ENCODE data around the gene MORN3. TPM values are rescaled to one million over a fixed set of nuclear protein-coding genes. Genes with fewer than 3 reads are reported as not detected.

The MORN3 gene, protein sequence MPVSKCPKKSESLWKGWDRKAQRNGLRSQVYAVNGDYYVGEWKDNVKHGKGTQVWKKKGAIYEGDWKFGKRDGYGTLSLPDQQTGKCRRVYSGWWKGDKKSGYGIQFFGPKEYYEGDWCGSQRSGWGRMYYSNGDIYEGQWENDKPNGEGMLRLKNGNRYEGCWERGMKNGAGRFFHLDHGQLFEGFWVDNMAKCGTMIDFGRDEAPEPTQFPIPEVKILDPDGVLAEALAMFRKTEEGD
- polyA plus RNA-seq (2011; rRNA removed) (0.17 and 0.47 TPM in 2 replicates), polyA plus RNA-seq (2017; fragmentation: RNase III; extraction: RNeasy Plus Mini Kit Qiagen cat#74134 plus additional on column Dnase treatment) (0.17 to 0.28 TPM (median 0.26 TPM) in 3 replicates), polyA minus RNA-seq (2011; rRNA and poly(A)+ RNA removed) (0.05 and 0.12 TPM in 2 replicates)
- polyA plus RNA-seq (2012; cell fraction: cytosol; rRNA removed) = 0.21 and 0.24 TPM in 2 replicates
- polyA plus RNA-seq (2012; cell fraction: nucleus; rRNA removed) = 0.22 and 0.33 TPM in 2 replicates

GRCh38 chr12:121669521-121669900 is at the start of gene MORN3:
TSS of gene MORN3 (minus strand) at chr12:121669654. CDS start at chr12:121669483, 171 bp downstream.
- FAIRE-seq (no peak), ATAC-seq (no peak), DNase-seq (ENCODE audit: low read depth in 1 of 2, low spot score in 1 of 2) (no peak)
- Histone ChIP-seq H3K4me2 (no peak within 1 kb of the TSS), H3K27ac (no peak within 1 kb of the TSS), H3K4me3 (no peak within 1 kb of the TSS), H3K9me3 (no peaks in the 10 kb centered on the region), H3K4me1 (peaks cover 12% of the 10 kb centered on the region)
- 95% methylated on average over 5 of the region's 5 CpGs for WGBS (ENCODE audit: missing lambda C conversion rate)
- TF ChIP-seq BHLHE40 (IDR thresholded peaks at IDR 0.05; ENCODE audit: low read depth, low read length) (no peak), RNF2 (IDR thresholded peaks at IDR 0.05; ENCODE audit: borderline replicate concordance, low read depth) (no peak), TP53 (CRISPR knock-in tag; IDR thresholded peaks at IDR 0.05) (no peak), ZSCAN20 (CRISPR knock-in tag; IDR thresholded peaks at IDR 0.05) (no peak), FOSL2 (IDR thresholded peaks at IDR 0.05) (no peak), FOSL2 (CRISPR knock-in tag; IDR thresholded peaks at IDR 0.05) (no peak), NR3C1 (IDR thresholded peaks at IDR 0.05) (no peak), ZNF302 (CRISPR knock-in tag; IDR thresholded peaks at IDR 0.05) (no peak), RARB (CRISPR knock-in tag; IDR thresholded peaks at IDR 0.05) (no peak), ZC3H11A (IDR thresholded peaks at IDR 0.05) (no peak), JUNB (IDR thresholded peaks at IDR 0.05) (no peak), MAZ (IDR thresholded peaks at IDR 0.05; ENCODE audit: borderline replicate concordance, low read depth, low read length) (no peak)
- TF ChIP-seq, protein P1, sequence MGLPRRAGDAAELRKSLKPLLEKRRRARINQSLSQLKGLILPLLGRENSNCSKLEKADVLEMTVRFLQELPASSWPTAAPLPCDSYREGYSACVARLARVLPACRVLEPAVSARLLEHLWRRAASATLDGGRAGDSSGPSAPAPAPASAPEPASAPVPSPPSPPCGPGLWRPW (IDR thresholded peaks at IDR 0.05) = no peak
- ChIA-PET POLR2A (interaction anchor here (1.1 kb wide), 1 partner anchor 17 kb away, joined by 3 read pairs; no protein-coding TSS in a partner anchor), CTCF (interaction anchor here (0.7 to 5.4 kb wide), 20 partner anchors 11 to 211 kb away, joined by 3 to 86 read pairs (median 6); partner anchors contain the start of genes ORAI1 and RHOF)

GRCh38 chr12:121718653-121719239 is 49.3 kb upstream of the MORN3 start:
- peak in 1 of 2 experiments; percentile 35; a peak in 2 of 6 replicates for ATAC-seq
- no peaks in the 10 kb centered on the region for H3K9me3 ChIP-seq
- WGBS (ENCODE audit: missing lambda C conversion rate) = 80% methylated on average over 3 of the region's 3 CpGs
- H3K4me3 ChIP-seq = no peak overlapping the region
- DNase-seq (ENCODE audit: low read depth in 1 of 2, low spot score in 1 of 2) = no peak
- ChIA-PET CTCF (interaction anchor here (0.6 to 4.7 kb wide), 9 partner anchors 11 to 94 kb away, joined by 3 to 31 read pairs (median 7); partner anchors contain the start of gene RHOF), POLR2A (no interaction called here)
- FAIRE-seq = no peak
- no peak overlapping the region; a peak in 2 of 6 replicates for H3K27ac ChIP-seq
- no peak overlapping the region for H3K4me2 ChIP-seq
- peaks cover 30% of the 10 kb centered on the region for H3K4me1 ChIP-seq
- no peak for TF ChIP-seq RNF2 (IDR thresholded peaks at IDR 0.05; ENCODE audit: borderline replicate concordance, low read depth)
- TF ChIP-seq, protein P2, sequence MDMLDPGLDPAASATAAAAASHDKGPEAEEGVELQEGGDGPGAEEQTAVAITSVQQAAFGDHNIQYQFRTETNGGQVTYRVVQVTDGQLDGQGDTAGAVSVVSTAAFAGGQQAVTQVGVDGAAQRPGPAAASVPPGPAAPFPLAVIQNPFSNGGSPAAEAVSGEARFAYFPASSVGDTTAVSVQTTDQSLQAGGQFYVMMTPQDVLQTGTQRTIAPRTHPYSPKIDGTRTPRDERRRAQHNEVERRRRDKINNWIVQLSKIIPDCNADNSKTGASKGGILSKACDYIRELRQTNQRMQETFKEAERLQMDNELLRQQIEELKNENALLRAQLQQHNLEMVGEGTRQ (IDR thresholded peaks at IDR 0.05) = peak; percentile 69

GRCh38 chr12:121717041-121717699 is 47.7 kb upstream of the MORN3 start:
- DNase-seq (ENCODE audit: low read depth in 1 of 2, low spot score in 1 of 2) (peak in 1 of 2 experiments; percentile 37), ATAC-seq (no peak), FAIRE-seq (no peak)
- peaks cover 35% of the 10 kb centered on the region for H3K4me1 ChIP-seq
- no peaks in the 10 kb centered on the region for H3K9me3 ChIP-seq
- H3K4me2 ChIP-seq = no peak overlapping the region
- ChIA-PET CTCF (interaction anchor here (1.1 to 4.7 kb wide), 7 partner anchors 17 to 95 kb away, joined by 3 to 31 read pairs (median 7); partner anchors contain the start of gene RHOF), POLR2A (interaction anchor here (0.5 kb wide), 1 partner anchor 48 kb away, joined by 9 read pairs; no protein-coding TSS in a partner anchor)
- WGBS (ENCODE audit: missing lambda C conversion rate) = 82% methylated on average over 10 of the region's 10 CpGs
- no peak overlapping the region for H3K4me3 ChIP-seq
- H3K27ac ChIP-seq = 0 out of 6 replicates have a peak overlapping the region, but pooled peaks of 1 of the 2 experiments have one; percentile 21
- TF ChIP-seq ZSCAN20 (CRISPR knock-in tag; IDR thresholded peaks at IDR 0.05) (no peak), KDM5A (IDR thresholded peaks at IDR 0.05) (no peak), PHF8 (IDR thresholded peaks at IDR 0.05; ENCODE audit: borderline replicate concordance, low read depth) (no peak), HOXB5 (CRISPR knock-in tag; IDR thresholded peaks at IDR 0.05) (no peak), EP300 (IDR thresholded peaks at IDR 0.05) (no peak), ESRRA (IDR thresholded peaks at IDR 0.05; ENCODE audit: borderline replicate concordance, low read length) (no peak), MAFK (IDR thresholded peaks at IDR 0.05; ENCODE audit: partially characterized antibody) (no peak), JUN (IDR thresholded peaks at IDR 0.05) (no peak), SMC3 (IDR thresholded peaks at IDR 0.05) (no peak), GATA3 (IDR thresholded peaks at IDR 0.05; ENCODE audit: borderline replicate concordance) (no peak), EHF (CRISPR knock-in tag; IDR thresholded peaks at IDR 0.05) (no peak)
- TF ChIP-seq, protein P3, sequence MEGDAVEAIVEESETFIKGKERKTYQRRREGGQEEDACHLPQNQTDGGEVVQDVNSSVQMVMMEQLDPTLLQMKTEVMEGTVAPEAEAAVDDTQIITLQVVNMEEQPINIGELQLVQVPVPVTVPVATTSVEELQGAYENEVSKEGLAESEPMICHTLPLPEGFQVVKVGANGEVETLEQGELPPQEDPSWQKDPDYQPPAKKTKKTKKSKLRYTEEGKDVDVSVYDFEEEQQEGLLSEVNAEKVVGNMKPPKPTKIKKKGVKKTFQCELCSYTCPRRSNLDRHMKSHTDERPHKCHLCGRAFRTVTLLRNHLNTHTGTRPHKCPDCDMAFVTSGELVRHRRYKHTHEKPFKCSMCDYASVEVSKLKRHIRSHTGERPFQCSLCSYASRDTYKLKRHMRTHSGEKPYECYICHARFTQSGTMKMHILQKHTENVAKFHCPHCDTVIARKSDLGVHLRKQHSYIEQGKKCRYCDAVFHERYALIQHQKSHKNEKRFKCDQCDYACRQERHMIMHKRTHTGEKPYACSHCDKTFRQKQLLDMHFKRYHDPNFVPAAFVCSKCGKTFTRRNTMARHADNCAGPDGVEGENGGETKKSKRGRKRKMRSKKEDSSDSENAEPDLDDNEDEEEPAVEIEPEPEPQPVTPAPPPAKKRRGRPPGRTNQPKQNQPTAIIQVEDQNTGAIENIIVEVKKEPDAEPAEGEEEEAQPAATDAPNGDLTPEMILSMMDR (IDR thresholded peaks at IDR 0.05) = no peak
